ENCODE results near the gene METTL9. TPM values are rescaled to one million over a fixed set of nuclear protein-coding genes. Genes with fewer than 3 reads are reported as not detected.

The METTL9 gene
- total and polyA plus RNA-seq, 2 of the 13 experiments (the other 11 are each of a cell fraction or from before 2014, with no cell fraction given): 123 to 204 TPM

- H3K4me1 ChIP-seq (ENCODE audit: insufficient read depth, low read length): peaks cover 67% of the 10 kb centered on the region
- no peak overlapping the region for H3K27ac ChIP-seq (ENCODE audit: extremely low read length, insufficient read depth, low read length)
- H4K20me1 ChIP-seq (ENCODE audit: insufficient read depth, low read length): peaks cover 30% of the 10 kb centered on the region
- FAIRE-seq: no peak
- ATAC-seq: no peak
- intact Hi-C loops (cut with micrococcal nuclease; ENCODE audit: unreplicated experiment): no loop called here
- peaks cover 76% of the 10 kb centered on the region for H3K79me2 ChIP-seq (ENCODE audit: insufficient read depth, low read length)
- H3K4me3 ChIP-seq (replicated peaks in 1 of 3; ENCODE audit: insufficient read depth in 1 of 3, low read depth in 2 of 3, low read length in 3 of 3): no peak overlapping the region
- ChIA-PET POLR2A (interaction anchor here (1.2 kb wide), 2 partner anchors 28 to 36 kb away, joined by 3 to 4 read pairs; no protein-coding TSS in a partner anchor), CTCF (ENCODE audit: low intra/inter-chr PET ratio, low total read pairs) (no interaction called here)
- in situ Hi-C loops (cut with HindIII; ENCODE audit: extremely low pct_ligation_motif_present, low pct_unique_long_range_greater_than_20kb): loop anchor here (5.0 to 10.0 kb wide), 2 partner anchors 35 to 78 kb away; no protein-coding TSS in a partner anchor
- no peaks in the 10 kb centered on the region for H3K9me3 ChIP-seq (ENCODE audit: low read length)
- H3K27me3 ChIP-seq (ENCODE audit: control insufficient read depth in 1 of 2, insufficient read depth in 2 of 2, low read length in 2 of 2): peaks cover 0 to 3% of the 10 kb centered on the region in 2 experiments; a peak in 1 of 5 replicates
- H3K4me2 ChIP-seq (ENCODE audit: low read depth, low read length): no peak overlapping the region
- no peak overlapping the region for H2AFZ ChIP-seq (ENCODE audit: low read length)
- 97% methylated on average over 3 of the region's 3 CpGs for WGBS (ENCODE audit: low lambda C conversion rate)
- DNase-seq (ENCODE audit: low spot score): no peak
- BruUV-seq (replicated peaks): no TSS peak
- no peak overlapping the region for H3K9ac ChIP-seq (ENCODE audit: insufficient read depth, low read depth, low read length)
- no peaks in the 10 kb centered on the region for H3K36me3 ChIP-seq (replicated peaks in 1 of 2; ENCODE audit: control insufficient read depth in 1 of 2, insufficient read depth in 2 of 2, low read length in 2 of 2)
- TF ChIP-seq ZNF788 (CRISPR knock-in tag; IDR thresholded peaks at IDR 0.05; ENCODE audit: borderline replicate concordance) (no peak), ZNF652 (CRISPR knock-in tag; IDR thresholded peaks at IDR 0.05; ENCODE audit: borderline replicate concordance, low read depth) (no peak), ZBTB40 (IDR thresholded peaks at IDR 0.05) (peak; percentile 50; the same call in 1 of the 2 replicates), ZBTB40 (CRISPR knock-in tag; IDR thresholded peaks at IDR 0.05) (peak; percentile 98), ZNF343 (CRISPR knock-in tag; IDR thresholded peaks at IDR 0.05) (no peak), RERE (CRISPR knock-in tag; IDR thresholded peaks at IDR 0.05; ENCODE audit: low read depth) (no peak), FLYWCH1 (CRISPR knock-in tag; IDR thresholded peaks at IDR 0.05) (no peak), SIN3B (IDR thresholded peaks at IDR 0.05; ENCODE audit: low read length) (no peak)
Observed at GRCh38 chr16:21602785-21603184, 3.4 kb downstream of the METTL9 start.

Data from HepG2 (cell line).